Gastroesophageal sphincter (tissue), 3 donors: ENCODE data around the gene CCDC190.

Source experiments
- POLR2A ChIP-seq, 2 donors: fragments of 450-650 bp; IDR thresholded peaks; one replicate each; pipeline ENCODE4 v1.6.1; 2017; ENCODE audit warnings: antibody characterized with exemption in 2 of 2, mild to moderate bottlenecking in 2 of 2, moderate library complexity in 1 of 2
- POLR2AphosphoS5 ChIP-seq: sonication (generic); formaldehyde crosslinking; IDR thresholded peaks from one replicate; pipeline ENCODE4 v1.6.1; 2017; ENCODE audit warnings: antibody characterized with exemption
- TF ChIP-seq, protein P1 (sequence below), 4 experiments: fragments of 200-600 bp in 2 of 4; fragments of 450-650 bp in 2 of 4; sonication (generic) in 1 of 4; IDR thresholded peaks; one replicate each; pipeline ENCODE4 v1.5.1; 2017 to 2019; ENCODE audit warnings: antibody characterized with exemption in 4 of 4, mild to moderate bottlenecking in 2 of 4, moderate library complexity in 2 of 4

DNA sequence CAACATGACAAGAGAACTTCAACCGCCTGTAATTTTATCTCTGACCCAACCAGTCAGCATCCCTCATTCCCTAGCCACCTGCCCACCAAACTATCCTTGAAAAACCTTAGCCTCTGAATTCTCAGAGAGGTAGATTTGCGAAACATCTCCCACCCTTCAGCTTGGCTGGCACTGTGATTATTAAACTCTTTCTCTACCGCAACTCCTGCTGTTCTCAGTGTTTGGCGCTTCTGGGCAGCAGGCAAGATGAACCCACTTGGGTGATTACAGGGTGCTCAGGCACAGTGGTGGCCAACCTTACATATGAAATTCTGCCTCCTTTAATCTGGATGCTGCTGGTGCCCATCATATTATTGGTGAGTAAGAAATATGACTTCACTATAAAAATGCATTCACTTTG is 22.1 kb downstream of the CCDC190 start:
- TF ChIP-seq, protein P1, sequence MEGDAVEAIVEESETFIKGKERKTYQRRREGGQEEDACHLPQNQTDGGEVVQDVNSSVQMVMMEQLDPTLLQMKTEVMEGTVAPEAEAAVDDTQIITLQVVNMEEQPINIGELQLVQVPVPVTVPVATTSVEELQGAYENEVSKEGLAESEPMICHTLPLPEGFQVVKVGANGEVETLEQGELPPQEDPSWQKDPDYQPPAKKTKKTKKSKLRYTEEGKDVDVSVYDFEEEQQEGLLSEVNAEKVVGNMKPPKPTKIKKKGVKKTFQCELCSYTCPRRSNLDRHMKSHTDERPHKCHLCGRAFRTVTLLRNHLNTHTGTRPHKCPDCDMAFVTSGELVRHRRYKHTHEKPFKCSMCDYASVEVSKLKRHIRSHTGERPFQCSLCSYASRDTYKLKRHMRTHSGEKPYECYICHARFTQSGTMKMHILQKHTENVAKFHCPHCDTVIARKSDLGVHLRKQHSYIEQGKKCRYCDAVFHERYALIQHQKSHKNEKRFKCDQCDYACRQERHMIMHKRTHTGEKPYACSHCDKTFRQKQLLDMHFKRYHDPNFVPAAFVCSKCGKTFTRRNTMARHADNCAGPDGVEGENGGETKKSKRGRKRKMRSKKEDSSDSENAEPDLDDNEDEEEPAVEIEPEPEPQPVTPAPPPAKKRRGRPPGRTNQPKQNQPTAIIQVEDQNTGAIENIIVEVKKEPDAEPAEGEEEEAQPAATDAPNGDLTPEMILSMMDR (IDR thresholded peaks at IDR 0.05): no peak
- TF ChIP-seq POLR2A (IDR thresholded peaks at IDR 0.05): no peak
- no peak for TF ChIP-seq POLR2AphosphoS5
